NCI-H1694 treated with DMSO at 0.1 percent for 48 hours (cell line): Measurements from ENCODE around the gene MBD1.
"Not testable (repeated sequence)": the region's sequence is repeated elsewhere in the genome, so short reads cannot be mapped to it uniquely, and the experiment has no call there.

ENCODE experiments used
- DNase-seq: peaks from one replicate; lab custom pipeline; 2025; lab: John Stamatoyannopoulos, UW

MBD1 gene

GRCh38 chr18:50293039-50293438 lies 11.7 kb upstream of the MBD1 start:
- no peak for DNase-seq

GRCh38 chr18:50289108-50289443 lies 7.8 kb upstream of the MBD1 start:
- no peak for DNase-seq

DNA sequence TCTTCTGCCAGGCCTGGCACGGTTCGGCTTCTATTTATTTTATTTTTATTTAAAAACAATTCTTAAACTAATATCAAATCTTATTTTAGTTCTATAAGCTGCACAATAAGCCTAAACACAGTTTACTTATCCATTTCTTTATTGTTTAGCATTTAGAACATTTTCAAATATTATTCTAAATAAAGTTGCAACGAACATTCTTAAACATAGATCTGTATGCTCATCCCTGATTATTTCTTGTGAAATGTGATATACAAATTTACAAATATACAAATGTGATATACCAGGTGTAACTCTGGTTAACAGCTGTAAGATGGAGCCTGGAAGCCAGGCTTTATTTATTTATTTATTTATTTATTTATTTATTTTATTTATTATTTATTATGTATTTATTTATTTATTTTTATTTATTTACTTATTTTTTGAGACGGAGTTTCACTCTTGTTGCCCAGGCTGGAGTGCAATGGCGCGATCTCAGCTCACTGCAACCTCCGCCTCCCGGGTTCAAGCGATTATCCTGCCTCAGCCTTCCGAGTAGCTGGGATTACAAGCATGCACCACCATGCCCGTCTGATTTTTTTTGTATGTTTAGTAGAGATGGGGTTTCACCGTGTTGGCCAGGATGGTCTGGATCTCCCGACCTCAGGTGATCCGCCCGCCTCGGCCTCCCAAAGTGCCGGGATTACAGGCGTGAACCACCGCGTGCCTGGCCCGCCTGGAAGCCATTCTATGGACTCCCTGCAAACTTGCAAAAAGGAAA lies 7.2 kb upstream of the MBD1 start:
- not testable (repeated sequence) for DNase-seq

DNA sequence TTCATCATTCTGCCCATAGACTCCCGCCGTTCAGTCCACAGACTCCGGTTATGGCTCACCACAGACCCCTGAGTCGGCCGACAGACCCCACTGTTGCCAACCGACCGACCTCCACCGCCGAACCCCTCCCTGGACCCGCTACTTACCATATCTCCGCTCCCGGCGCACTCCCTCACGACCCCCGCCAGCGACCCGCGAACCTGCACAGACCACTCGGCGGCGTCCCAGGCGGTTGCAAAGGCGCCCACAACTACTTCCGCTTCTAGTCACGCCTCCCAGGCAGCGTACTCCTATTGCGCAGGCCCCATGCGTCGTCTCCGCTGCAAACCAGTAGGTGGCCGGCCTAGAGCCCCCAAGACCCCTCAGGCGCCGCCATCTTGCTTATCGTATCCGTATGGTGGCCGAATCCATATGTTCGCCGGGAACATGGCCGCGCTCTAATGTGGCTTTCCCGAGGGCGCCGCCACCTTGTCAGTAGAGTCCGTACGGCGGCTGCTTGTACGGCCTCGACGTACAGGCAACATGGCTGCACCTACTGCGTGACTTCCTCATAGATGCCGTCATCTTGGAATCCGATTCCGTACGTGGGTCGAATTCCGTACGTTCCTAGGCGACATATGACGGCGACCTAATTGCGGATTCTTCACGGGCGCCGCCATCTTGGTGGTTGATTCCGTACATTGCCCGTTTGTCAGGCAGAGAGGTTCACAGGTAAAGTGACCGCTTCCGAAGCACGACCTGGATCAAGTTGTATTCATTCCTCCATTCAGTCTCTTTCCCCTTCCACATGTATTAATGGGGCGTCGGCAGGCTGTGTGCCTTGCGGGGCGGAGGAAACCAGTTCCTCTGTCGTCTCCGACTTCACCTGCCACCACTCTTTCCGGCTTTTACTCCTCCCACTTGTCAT lies 6.4 kb upstream of the MBD1 start, which contains the start of gene CXXC1:
Gene CXXC1 (minus strand): TSS at position 252 of the 907 bp plus-strand sequence. CDS start 103 bp downstream, at position 149.
- DNase-seq = peak; percentile 97

- no peak for DNase-seq
Measured at GRCh38 chr18:50287028-50287440, 5.7 kb upstream of the MBD1 start.

DNA sequence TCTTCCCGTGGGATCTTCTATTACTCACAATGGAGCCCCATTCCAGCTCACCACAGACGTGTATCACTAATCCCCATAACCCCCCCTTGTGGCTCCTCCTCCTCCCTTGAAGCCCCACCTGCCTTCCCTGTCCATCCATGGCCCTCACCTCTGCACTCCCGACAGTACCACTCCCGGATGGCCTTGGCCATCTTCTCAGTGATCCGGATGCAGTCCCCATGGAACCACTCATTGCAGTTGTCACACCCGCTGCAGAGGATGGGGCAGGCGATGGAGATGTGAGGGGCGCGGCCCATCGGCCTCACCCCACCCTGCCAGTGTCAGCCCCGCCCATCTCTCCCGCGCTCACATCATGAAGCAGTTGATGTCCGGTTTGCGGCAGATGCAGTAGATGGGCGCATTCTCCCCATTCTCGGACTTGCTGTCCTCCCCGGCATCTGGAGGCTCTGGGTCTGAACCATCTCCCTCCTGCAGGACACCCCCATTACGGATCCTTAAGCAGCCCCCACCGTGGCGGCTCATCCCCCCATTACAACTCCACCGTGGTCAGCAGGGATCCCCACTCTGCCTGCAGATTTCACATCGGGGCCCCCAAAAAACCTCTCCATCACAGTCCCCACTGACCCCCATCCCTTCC lies 5.2 kb upstream of the MBD1 start:
- DNase-seq = no peak

GRCh38 chr18:50285631-50286321 lies 4.5 kb upstream of the MBD1 start:
- no peak for DNase-seq

DNA sequence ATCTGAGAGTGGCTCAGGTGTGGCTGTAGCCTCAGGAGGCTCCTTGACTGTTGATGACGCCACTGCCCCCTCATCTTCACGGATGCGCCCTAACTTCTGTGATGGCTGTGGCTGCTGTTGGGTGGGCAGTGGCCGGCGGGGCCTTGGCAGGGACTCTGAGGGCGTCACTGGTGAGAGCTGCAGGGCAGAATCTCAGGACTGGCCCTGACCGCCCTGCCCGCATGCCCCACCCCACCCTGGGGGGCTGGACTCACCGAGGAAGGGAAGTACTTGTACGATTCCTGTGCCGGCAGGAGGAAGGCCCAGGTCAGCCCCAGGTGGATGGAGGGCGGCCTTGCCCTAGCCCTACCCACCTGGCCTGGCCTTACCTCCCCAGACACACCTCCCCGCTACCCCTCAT lies 3.7 kb upstream of the MBD1 start:
- no peak for DNase-seq

- DNase-seq = no peak
Measured at GRCh38 chr18:50284255-50284885, 3.0 kb upstream of the MBD1 start.

DNA sequence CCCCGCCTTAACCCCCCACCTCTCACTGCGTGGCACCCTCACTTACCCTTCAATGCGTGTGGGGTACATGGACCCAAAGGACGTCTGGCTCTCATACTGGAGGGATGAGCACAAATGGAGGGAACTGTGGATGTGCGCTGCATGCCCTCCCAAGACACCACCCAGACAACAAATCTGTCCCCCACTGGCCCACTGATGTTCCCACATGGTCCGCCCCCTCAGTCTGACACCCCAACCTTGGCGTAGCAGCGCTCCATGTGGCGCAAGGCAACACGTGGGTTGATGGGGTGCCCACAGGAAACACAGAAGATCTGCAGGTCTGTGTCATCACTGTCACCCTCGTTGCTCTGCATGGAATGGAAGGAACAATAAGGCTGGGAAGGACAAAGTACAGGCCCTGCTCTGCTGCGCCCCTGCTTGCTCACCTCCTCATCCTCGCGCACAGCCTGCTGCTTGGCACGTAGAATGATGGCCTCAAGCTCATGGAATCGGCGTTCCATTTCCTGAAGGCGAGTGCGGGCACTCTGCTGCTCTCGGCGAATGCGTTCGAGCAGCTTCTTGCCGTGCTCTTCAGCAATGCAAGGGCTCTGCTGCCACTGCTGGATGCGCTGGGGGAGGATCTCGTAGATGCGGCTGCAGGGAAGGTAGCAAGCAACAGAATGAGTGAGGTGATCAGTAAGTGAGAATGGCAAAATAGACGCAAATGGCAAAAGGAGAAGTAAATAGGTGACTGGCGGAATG lies 2.3 kb upstream of the MBD1 start:
- DNase-seq = no peak

GRCh38 chr18:50282521-50283335 lies 1.4 kb upstream of the MBD1 start:
- no peak for DNase-seq

- no peak for DNase-seq
Measured at GRCh38 chr18:50281972-50282520, 723 bp upstream of the MBD1 start.

DNA sequence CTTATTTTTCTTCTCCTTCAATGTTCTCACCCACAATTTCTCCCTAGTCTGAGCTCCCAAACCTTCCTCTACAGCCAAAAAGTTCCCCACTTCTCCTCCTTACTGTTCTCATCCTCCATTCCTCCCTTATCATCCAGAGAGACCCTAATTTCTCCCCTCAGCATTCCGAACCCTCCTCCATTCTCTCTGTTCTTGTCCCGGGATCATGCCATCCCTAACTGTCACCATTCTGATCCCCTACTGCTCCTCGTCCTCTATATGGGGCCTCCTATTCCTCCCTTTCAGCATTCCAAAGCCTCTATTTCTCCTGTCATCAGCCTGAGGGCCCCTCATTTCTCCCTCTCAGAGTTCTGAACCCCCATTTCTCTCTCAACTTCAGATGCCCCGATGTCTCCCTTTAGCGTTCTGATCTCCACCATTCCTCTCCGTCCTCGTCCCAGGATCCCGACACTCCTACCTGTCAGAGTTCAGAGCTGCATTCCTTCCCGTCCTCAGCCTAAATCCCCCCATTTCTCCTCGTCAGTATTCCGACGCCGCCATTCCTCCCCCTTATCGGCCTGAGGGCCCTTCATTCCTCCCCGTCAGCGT lies 522 bp downstream of the MBD1 start:
- DNase-seq = no peak

DNA sequence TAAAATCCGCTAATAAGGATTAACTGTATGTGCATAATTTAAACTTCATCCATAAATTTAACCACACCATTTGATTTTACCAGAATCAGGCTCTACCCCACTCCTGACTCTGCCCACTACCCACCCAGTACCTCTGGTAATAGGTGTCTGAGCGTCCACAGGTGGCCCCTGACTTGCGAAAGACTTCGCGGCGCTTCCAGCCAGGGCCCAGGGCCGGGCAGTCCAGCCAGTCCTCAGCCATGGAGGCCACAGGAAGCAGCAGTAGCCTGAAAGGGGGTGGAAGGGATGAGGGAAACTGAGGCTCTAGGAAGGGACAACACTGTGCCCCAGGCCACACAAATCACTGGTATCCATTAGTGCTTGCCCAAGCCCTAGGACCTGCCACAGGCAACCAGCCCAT lies 1.6 kb downstream of the MBD1 start:
- no peak for DNase-seq

DNA sequence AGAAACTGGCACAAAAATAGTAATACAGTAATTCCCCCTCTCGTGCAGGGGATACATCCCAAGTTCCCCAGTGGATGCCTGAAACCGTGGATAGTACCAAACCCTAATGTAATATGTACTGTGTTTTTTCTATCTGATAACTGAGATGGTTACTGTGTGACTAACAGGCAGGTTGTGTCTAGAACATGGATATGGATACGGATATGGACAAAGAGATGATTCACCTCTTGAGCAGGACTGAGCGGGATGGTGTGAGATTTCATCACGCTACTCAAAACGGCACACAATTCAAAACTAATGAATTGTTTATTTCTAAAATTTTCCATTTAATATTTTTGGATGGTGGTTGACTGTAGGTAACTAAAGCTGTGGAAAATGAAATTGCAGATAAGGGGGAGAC lies 3.4 kb downstream of the MBD1 start:
- no peak for DNase-seq

GRCh38 chr18:50276452-50276851 lies 4.9 kb downstream of the MBD1 start:
- DNase-seq = no peak

- no peak for DNase-seq
Measured at GRCh38 chr18:50275503-50276036, 5.8 kb downstream of the MBD1 start.

DNA sequence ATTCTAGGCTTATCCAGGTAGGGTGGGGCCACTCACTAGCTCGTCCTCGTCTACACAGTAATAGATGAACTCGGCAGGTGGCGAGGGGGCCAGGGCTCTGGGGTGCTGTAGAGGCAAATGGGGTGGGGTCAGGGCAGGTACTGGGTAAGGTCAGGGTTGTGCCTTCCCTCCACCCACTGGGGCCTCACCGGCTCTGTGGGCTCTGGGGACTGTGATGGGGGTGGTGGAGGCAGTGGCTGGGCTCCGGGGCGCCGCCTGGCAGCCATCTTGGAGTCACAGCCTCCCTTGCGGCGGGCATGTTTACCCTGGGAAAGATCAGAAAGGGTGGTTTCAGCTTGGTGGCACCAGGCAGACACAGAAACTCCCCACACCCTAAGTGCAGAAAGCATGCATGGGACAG lies 6.4 kb downstream of the MBD1 start:
- no peak for DNase-seq

GRCh38 chr18:50274044-50274442 lies 7.3 kb downstream of the MBD1 start:
- no peak for DNase-seq
